ENCODE data around the gene PRDM15. TPM values are rescaled to one million over a fixed set of nuclear protein-coding genes. Genes with fewer than 3 reads are reported as not detected.
"Not testable (repeated sequence)": the region's sequence is repeated elsewhere in the genome, so short reads cannot be mapped to it uniquely, and the experiment has no call there.

Gene PRDM15
- total and polyA plus RNA-seq, 2 experiments from 2014 or later: 2.3 to 6.4 TPM

GRCh38 chr21:41796476-41797080 is 82.6 kb downstream of the PRDM15 start:
- H3K9me3 ChIP-seq (ENCODE audit: low read depth): no peaks in the 10 kb centered on the region
- H3K27me3 ChIP-seq: no peaks in the 10 kb centered on the region
- H3K4me1 ChIP-seq (ENCODE audit: low read depth): no peaks in the 10 kb centered on the region
- TF ChIP-seq CTCF (IDR thresholded peaks at IDR 0.05; ENCODE audit: low read depth, low read length): no peak
- no peaks in the 10 kb centered on the region for H3K36me3 ChIP-seq
- DNase-seq (ENCODE audit: low read depth in 1 of 2, low spot score in 1 of 2): no peak
- H3K27ac ChIP-seq: no peak overlapping the region
- no peak overlapping the region for H3K4me3 ChIP-seq

GRCh38 chr21:41795726-41796125 is 83.4 kb downstream of the PRDM15 start:
- Histone ChIP-seq H3K27me3 (no peaks in the 10 kb centered on the region), H3K4me1 (ENCODE audit: low read depth) (no peaks in the 10 kb centered on the region), H3K4me3 (no peak overlapping the region), H3K36me3 (no peaks in the 10 kb centered on the region), H3K9me3 (ENCODE audit: low read depth) (no peaks in the 10 kb centered on the region), H3K27ac (no peak overlapping the region)
- no peak for DNase-seq (ENCODE audit: low read depth in 1 of 2, low spot score in 1 of 2)
- no peak for TF ChIP-seq CTCF (IDR thresholded peaks at IDR 0.05; ENCODE audit: low read depth, low read length)

GRCh38 chr21:41794600-41794999 is 84.5 kb downstream of the PRDM15 start:
- Histone ChIP-seq H3K36me3 (no peaks in the 10 kb centered on the region), H3K27me3 (no peaks in the 10 kb centered on the region), H3K4me1 (ENCODE audit: low read depth) (no peaks in the 10 kb centered on the region), H3K9me3 (ENCODE audit: low read depth) (no peaks in the 10 kb centered on the region), H3K27ac (no peak overlapping the region), H3K4me3 (no peak overlapping the region)
- DNase-seq (ENCODE audit: low read depth in 1 of 2, low spot score in 1 of 2): no peak
- TF ChIP-seq CTCF (IDR thresholded peaks at IDR 0.05; ENCODE audit: low read depth, low read length): no peak

- no peaks in the 10 kb centered on the region for H3K27me3 ChIP-seq
- no peak overlapping the region for H3K27ac ChIP-seq
- TF ChIP-seq CTCF (IDR thresholded peaks at IDR 0.05; ENCODE audit: low read depth, low read length): no peak
- no peaks in the 10 kb centered on the region for H3K36me3 ChIP-seq
- no peaks in the 10 kb centered on the region for H3K4me1 ChIP-seq (ENCODE audit: low read depth)
- no peak for DNase-seq (ENCODE audit: low read depth in 1 of 2, low spot score in 1 of 2)
- no peak overlapping the region for H3K4me3 ChIP-seq
- no peaks in the 10 kb centered on the region for H3K9me3 ChIP-seq (ENCODE audit: low read depth)
Measured at GRCh38 chr21:41792711-41793110, 86.4 kb downstream of the PRDM15 start.

- Histone ChIP-seq H3K27ac (no peak overlapping the region), H3K36me3 (no peaks in the 10 kb centered on the region), H3K4me3 (no peak overlapping the region), H3K27me3 (no peaks in the 10 kb centered on the region), H3K9me3 (ENCODE audit: low read depth) (no peaks in the 10 kb centered on the region), H3K4me1 (ENCODE audit: low read depth) (no peaks in the 10 kb centered on the region)
- no peak for DNase-seq (ENCODE audit: low read depth in 1 of 2, low spot score in 1 of 2)
- no peak for TF ChIP-seq CTCF (IDR thresholded peaks at IDR 0.05; ENCODE audit: low read depth, low read length)
Measured at GRCh38 chr21:41786509-41786987, 92.6 kb downstream of the PRDM15 start.

GRCh38 chr21:41785262-41785661 is 93.9 kb downstream of the PRDM15 start:
- DNase-seq (ENCODE audit: low read depth in 1 of 2, low spot score in 1 of 2); H3K4me3 ChIP-seq; H3K36me3 ChIP-seq; H3K4me1 ChIP-seq (ENCODE audit: low read depth); H3K27me3 ChIP-seq; H3K27ac ChIP-seq; H3K9me3 ChIP-seq (ENCODE audit: low read depth): not testable (repeated sequence)

All from cardiac muscle cell (in vitro differentiated cells and primary cell).